HG02763 (cell line): Measurements from ENCODE around the gene NDFIP1.

Experiments
- ATAC-seq: cut with Tn5 transposase; IDR thresholded peaks from one replicate; pipeline ENCODE4 v1.9.1; 2021; ENCODE audit warnings: mild to moderate bottlenecking, moderate library complexity; ENCODE audit not compliant: unreplicated experiment

The NDFIP1 gene

GRCh38 chr5:142091012-142091411 lies 17.6 kb upstream of the NDFIP1 start:
- ATAC-seq, result no peak

- ATAC-seq, result no peak
These were observed 16.7 kb upstream of the NDFIP1 start for GRCh38 chr5:142091922-142092321.

- no peak for ATAC-seq
These were observed 13.5 kb upstream of the NDFIP1 start for GRCh38 chr5:142095035-142095434.

GRCh38 chr5:142095651-142096330 lies 12.8 kb upstream of the NDFIP1 start:
- no peak for ATAC-seq

GRCh38 chr5:142096382-142096781 lies 12.2 kb upstream of the NDFIP1 start:
- ATAC-seq, result no peak

GRCh38 chr5:142097681-142098080 lies 10.9 kb upstream of the NDFIP1 start:
- ATAC-seq, result no peak

- no peak for ATAC-seq
These were observed 10.3 kb upstream of the NDFIP1 start for GRCh38 chr5:142098275-142098674.

- no peak for ATAC-seq
These were observed 9.6 kb upstream of the NDFIP1 start for GRCh38 chr5:142098931-142099330.

GRCh38 chr5:142100307-142100706 lies 8.3 kb upstream of the NDFIP1 start:
- no peak for ATAC-seq

- no peak for ATAC-seq
These were observed 5.4 kb upstream of the NDFIP1 start for GRCh38 chr5:142102980-142103740.

GRCh38 chr5:142104491-142104890 lies 4.1 kb upstream of the NDFIP1 start:
- no peak for ATAC-seq

- no peak for ATAC-seq
These were observed 2.5 kb upstream of the NDFIP1 start for GRCh38 chr5:142106061-142106460.

- no peak for ATAC-seq
These were observed 1.4 kb upstream of the NDFIP1 start for GRCh38 chr5:142107036-142107735.

- no peak for ATAC-seq
These were observed 695 bp upstream of the NDFIP1 start for GRCh38 chr5:142107736-142108431.

- no peak for ATAC-seq
These were observed 909 bp downstream of the NDFIP1 start for GRCh38 chr5:142109331-142110045.

GRCh38 chr5:142110046-142110531 lies 1.5 kb downstream of the NDFIP1 start:
- no peak for ATAC-seq

- ATAC-seq, result no peak
These were observed 2.6 kb downstream of the NDFIP1 start for GRCh38 chr5:142110988-142111687.

- ATAC-seq, result no peak
These were observed 6.1 kb downstream of the NDFIP1 start for GRCh38 chr5:142114687-142115086.

GRCh38 chr5:142115937-142116614 lies 7.5 kb downstream of the NDFIP1 start:
- ATAC-seq, result no peak
